GM18508 (cell line): ENCODE data around the gene PCDHA9.
"Not testable (repeated sequence)": the region's sequence is repeated elsewhere in the genome, so short reads cannot be mapped to it uniquely, and the experiment has no call there.

Experiments used
- ATAC-seq: cut with Tn5 transposase; IDR thresholded peaks from one replicate; pipeline ENCODE4 v1.9.1; 2021; ENCODE audit warnings: moderate number of reproducible peaks; ENCODE audit not compliant: insufficient read depth, unreplicated experiment

The PCDHA9 gene

DNA sequence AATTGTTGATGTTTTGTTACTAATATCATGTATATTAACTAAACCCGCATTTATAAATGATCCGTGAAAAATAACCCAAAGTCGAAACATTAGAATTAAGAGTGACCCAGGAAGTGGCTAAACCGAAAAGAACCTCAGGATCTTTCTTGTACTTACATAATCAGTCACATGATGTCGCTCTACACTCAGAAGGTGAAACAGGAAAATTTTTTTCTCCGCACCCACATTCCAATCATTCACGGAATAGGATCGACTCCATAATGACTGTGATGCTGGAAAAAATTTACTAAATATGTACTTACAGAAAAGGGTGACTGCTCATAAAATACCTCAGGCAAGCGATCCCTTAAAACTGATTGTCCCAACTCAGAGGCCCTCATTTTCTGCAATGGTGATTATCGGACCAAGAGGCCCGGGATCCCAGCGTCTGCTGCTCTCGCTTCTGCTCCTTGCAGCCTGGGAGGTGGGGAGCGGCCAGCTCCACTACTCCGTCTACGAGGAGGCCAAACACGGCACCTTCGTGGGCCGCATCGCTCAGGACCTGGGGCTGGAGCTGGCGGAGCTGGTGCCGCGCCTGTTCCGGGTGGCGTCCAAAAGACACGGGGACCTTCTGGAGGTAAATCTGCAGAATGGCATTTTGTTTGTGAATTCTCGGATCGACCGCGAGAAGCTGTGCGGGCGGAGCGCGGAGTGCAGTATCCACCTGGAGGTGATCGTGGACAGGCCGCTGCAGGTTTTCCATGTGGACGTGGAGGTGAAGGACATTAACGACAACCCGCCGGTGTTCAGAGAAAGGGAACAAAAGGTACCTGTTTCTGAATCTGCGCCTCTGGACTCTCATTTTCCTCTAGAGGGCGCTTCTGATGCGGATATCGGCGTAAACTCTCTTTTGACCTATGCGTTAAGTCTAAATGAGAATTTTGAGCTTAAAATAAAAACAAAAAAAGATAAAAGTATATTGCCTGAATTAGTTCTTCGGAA is 27.2 kb downstream of the PCDHA9 start, which contains the start of gene PCDHA12:
TSS of gene PCDHA12 (plus strand) at position 224 of the 981 bp plus-strand sequence. CDS start at position 389, 165 bp downstream.
- no peak for ATAC-seq

DNA sequence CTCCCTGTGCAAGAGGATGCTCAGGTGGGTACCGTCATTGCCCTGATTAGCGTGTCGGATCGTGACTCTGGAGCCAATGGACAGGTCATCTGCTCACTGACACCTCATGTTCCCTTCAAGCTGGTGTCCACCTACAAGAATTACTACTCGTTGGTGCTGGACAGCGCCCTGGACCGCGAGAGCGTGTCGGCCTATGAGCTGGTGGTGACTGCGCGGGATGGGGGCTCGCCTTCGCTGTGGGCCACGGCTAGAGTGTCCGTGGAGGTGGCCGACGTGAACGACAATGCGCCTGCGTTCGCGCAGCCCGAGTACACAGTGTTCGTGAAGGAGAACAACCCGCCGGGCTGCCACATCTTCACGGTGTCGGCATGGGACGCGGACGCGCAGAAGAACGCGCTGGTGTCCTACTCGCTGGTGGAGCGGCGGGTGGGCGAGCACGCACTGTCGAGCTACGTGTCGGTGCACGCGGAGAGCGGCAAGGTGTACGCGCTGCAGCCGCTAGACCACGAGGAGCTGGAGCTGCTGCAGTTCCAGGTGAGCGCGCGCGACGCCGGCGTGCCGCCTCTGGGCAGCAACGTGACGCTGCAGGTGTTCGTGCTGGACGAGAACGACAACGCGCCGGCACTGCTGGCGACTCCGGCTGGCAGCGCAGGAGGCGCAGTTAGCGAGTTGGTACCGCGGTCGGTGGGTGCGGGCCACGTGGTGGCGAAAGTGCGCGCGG is 28.5 kb downstream of the PCDHA9 start:
- not testable (repeated sequence) for ATAC-seq

DNA sequence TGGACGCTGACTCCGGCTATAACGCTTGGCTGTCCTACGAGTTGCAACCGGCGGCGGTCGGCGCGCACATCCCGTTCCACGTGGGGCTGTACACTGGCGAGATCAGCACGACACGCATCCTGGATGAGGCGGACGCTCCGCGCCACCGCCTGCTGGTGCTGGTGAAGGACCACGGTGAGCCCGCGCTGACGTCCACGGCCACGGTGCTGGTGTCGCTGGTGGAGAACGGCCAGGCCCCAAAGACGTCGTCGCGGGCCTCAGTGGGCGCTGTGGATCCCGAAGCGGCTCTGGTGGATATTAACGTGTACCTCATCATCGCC is 29.0 kb downstream of the PCDHA9 start:
- ATAC-seq = no peak

DNA sequence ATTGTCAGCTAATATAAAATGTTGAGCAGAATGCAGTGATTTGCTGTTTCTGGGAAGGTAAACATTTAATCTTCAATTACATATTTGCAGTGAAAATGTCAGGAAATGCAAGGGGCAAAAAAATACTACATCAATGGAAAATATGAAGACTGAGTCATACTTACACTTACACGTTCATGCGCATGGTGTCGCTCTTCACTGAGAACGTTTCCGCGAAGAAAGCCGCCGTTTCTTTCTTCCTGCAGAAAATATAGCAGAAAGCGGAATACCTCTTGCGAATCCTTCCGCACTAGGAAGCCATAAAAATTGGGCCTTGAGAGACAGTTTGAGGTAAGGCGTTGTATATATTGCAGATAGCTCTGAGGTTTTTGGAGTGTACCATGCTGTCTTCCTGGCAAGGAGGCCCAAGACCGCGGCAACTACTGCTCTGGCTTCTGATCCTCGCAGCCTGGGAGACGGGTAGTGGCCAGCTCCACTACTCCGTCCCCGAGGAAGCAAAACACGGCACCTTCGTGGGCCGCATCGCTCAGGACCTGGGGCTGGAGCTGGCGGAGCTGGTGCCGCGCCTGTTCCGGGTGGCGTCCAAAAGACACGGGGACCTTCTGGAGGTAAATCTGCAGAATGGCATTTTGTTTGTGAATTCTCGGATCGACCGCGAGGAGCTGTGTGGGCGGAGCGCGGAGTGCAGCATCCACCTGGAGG is 33.9 kb downstream of the PCDHA9 start, which contains the start of gene PCDHA13:
TSS of gene PCDHA13 (plus strand) at position 236 of the 702 bp plus-strand sequence. CDS start at position 381, 145 bp downstream.
- no peak for ATAC-seq

DNA sequence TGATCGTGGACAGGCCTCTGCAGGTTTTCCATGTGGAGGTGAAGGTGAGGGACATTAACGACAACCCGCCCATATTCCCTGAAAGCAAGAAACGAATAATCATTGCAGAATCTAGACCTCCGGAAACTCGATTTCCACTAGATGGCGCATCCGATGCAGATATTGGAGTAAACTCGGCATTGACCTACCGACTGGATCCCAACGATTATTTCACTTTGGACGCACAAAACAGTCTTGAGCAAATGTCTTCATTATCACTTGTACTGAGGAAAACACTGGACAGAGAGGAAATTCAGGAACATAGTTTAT is 34.4 kb downstream of the PCDHA9 start:
- no peak for ATAC-seq

DNA sequence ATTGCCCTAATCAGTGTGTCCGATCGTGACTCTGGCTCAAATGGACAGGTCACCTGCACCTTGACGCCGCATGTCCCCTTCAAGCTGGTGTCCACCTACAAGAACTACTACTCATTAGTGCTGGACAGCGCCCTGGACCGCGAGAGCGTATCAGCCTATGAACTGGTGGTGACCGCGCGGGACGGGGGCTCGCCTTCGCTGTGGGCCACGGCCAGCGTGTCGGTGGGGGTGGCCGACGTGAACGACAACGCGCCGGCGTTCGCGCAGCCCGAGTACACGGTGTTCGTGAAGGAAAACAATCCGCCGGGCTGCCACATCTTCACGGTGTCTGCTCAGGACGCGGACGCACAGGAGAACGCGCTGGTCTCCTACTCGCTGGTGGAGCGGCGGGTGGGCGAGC is 35.2 kb downstream of the PCDHA9 start:
- no peak for ATAC-seq

DNA sequence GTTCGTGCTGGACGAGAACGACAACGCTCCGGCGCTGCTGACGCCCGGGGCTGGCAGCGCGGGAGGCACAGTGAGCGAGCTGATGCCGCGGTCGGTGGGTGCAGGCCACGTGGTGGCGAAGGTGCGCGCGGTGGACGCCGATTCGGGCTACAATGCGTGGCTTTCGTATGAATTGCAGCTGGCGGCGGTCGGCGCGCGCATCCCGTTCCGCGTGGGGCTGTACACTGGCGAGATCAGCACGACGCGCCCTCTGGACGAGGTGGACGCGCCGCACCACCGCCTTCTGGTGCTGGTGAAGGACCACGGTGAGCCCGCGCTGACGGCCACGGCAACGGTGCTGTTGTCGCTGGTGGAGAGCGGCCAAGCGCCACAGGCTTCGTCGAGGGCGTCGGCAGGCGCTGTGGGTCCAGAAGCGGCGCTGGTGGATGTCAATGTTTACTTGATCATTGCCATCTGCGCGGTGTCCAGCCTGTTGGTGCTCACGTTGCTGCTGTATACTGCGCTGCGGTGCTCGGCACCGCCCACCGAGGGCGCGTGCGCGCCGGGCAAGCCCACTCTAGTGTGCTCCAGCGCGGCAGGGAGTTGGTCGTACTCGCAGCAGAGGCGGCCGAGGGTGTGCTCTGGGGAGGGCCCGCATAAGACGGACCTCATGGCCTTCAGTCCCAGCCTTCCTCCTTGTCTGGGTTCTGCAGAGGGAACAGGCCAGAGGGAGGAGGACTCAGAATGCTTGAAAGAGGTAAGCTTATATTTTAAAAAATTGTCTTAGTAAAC is 35.9 kb downstream of the PCDHA9 start:
- ATAC-seq = no peak
